Neural progenitor cell (in vitro differentiated cells): ENCODE measurements around the gene SATB1.

Experiments used
- EZH2 ChIP-seq: fragments of 200-600 bp; sonication (generic); IDR thresholded peaks from 2 replicates; pipeline ENCODE4 v1.6.1; 2017; ENCODE audit warnings: antibody characterized with exemption, mild to moderate bottlenecking, moderate library complexity
- EZH2phosphoT487 ChIP-seq: fragments of 200-600 bp; sonication (generic); IDR thresholded peaks from 2 replicates; pipeline ENCODE4 v1.6.1; 2017; ENCODE audit warnings: antibody characterized with exemption
- TF ChIP-seq, protein P1 (sequence below): fragments of 200-600 bp; sonication (generic); IDR thresholded peaks from 2 replicates; pipeline ENCODE4 v1.5.1; 2017; ENCODE audit warnings: antibody characterized with exemption, mild to moderate bottlenecking

GRCh38 chr3:18334837-18335601, 90.1 kb downstream of the SATB1 start:
- TF ChIP-seq, protein P1, sequence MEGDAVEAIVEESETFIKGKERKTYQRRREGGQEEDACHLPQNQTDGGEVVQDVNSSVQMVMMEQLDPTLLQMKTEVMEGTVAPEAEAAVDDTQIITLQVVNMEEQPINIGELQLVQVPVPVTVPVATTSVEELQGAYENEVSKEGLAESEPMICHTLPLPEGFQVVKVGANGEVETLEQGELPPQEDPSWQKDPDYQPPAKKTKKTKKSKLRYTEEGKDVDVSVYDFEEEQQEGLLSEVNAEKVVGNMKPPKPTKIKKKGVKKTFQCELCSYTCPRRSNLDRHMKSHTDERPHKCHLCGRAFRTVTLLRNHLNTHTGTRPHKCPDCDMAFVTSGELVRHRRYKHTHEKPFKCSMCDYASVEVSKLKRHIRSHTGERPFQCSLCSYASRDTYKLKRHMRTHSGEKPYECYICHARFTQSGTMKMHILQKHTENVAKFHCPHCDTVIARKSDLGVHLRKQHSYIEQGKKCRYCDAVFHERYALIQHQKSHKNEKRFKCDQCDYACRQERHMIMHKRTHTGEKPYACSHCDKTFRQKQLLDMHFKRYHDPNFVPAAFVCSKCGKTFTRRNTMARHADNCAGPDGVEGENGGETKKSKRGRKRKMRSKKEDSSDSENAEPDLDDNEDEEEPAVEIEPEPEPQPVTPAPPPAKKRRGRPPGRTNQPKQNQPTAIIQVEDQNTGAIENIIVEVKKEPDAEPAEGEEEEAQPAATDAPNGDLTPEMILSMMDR = no peak
- no peak for TF ChIP-seq EZH2
- no peak for TF ChIP-seq EZH2phosphoT487
